HL-60/S4 treated with phorbol 12-myristate 13-acetate at 8.2 ng/mL for 4 days and 3 days (cell line): ENCODE data around the gene E2F8.
"Not testable (repeated sequence)": the region's sequence is repeated elsewhere in the genome, so short reads cannot be mapped to it uniquely, and the experiment has no call there.

Experiments
- in situ Hi-C: fragments of 300-500 bp; cut with MboI; formaldehyde crosslinking; loops from 2 replicates; pipeline ENCODE4 v1.15.0; 2022; ENCODE audit warnings: low sequenced_read_pairs

E2F8 gene

GRCh38 chr11:19240420-19241259 is at the start of gene E2F8:
Gene E2F8, minus strand, starts transcription at chr11:19240945. Its CDS starts 824 bp downstream, at chr11:19240121.
- in situ Hi-C loops: no loop called here

- in situ Hi-C loops: no loop called here
Measured at GRCh38 chr11:19290356-19290755, 49.6 kb upstream of the E2F8 start.

- in situ Hi-C loops: no loop called here
Measured at GRCh38 chr11:19288256-19288655, 47.5 kb upstream of the E2F8 start.

- in situ Hi-C loops: no loop called here
Measured at GRCh38 chr11:19286411-19286810, 45.7 kb upstream of the E2F8 start.

- in situ Hi-C loops: no loop called here
Measured at GRCh38 chr11:19284881-19285280, 44.1 kb upstream of the E2F8 start.

- in situ Hi-C loops: no loop called here
Measured at GRCh38 chr11:19283991-19284390, 43.2 kb upstream of the E2F8 start.

GRCh38 chr11:19281555-19281954 is 40.8 kb upstream of the E2F8 start:
- in situ Hi-C loops: no loop called here

GRCh38 chr11:19281041-19281440 is 40.3 kb upstream of the E2F8 start:
- in situ Hi-C loops: no loop called here

- in situ Hi-C loops: no loop called here
Measured at GRCh38 chr11:19279451-19279850, 38.7 kb upstream of the E2F8 start.

GRCh38 chr11:19276859-19277808 is 36.4 kb upstream of the E2F8 start:
- in situ Hi-C loops: no loop called here

GRCh38 chr11:19275496-19275895 is 34.8 kb upstream of the E2F8 start:
- in situ Hi-C loops: no loop called here

GRCh38 chr11:19273219-19273618 is 32.5 kb upstream of the E2F8 start:
- in situ Hi-C loops: not testable (repeated sequence)

GRCh38 chr11:19268909-19269308 is 28.2 kb upstream of the E2F8 start:
- in situ Hi-C loops: no loop called here

- in situ Hi-C loops: no loop called here
Measured at GRCh38 chr11:19267567-19267966, 26.8 kb upstream of the E2F8 start.

GRCh38 chr11:19263333-19263732 is 22.6 kb upstream of the E2F8 start:
- in situ Hi-C loops: no loop called here

GRCh38 chr11:19259487-19260345 is 19.0 kb upstream of the E2F8 start:
- in situ Hi-C loops: no loop called here

GRCh38 chr11:19258641-19259230 is 18.0 kb upstream of the E2F8 start:
- in situ Hi-C loops: no loop called here

- in situ Hi-C loops: not testable (repeated sequence)
Measured at GRCh38 chr11:19254441-19254840, 13.7 kb upstream of the E2F8 start.

GRCh38 chr11:19253817-19254216 is 13.1 kb upstream of the E2F8 start:
- in situ Hi-C loops: no loop called here

- in situ Hi-C loops: no loop called here
Measured at GRCh38 chr11:19253153-19253745, 12.5 kb upstream of the E2F8 start.
